Transverse colon (tissue), 4 donors: Measurements from ENCODE around the gene LGI2.

Source experiments
- EP300 ChIP-seq: sonication (generic); formaldehyde crosslinking; IDR thresholded peaks from one replicate; pipeline ENCODE4 v1.6.1; 2017; ENCODE audit warnings: antibody characterized with exemption, low read depth
- POLR2AphosphoS5 ChIP-seq, 3 donors: sonication (generic); formaldehyde crosslinking; IDR thresholded peaks; one replicate each; pipeline ENCODE4 v1.6.1; 2016; ENCODE audit warnings: antibody characterized with exemption in 3 of 3
- TF ChIP-seq, protein P1 (sequence below), 5 experiments: fragments of 200-600 bp in 3 of 5; fragments of 450-650 bp in 2 of 5; sonication (generic) in 3 of 5; IDR thresholded peaks; 1 replicate in 2 of 5; 2 replicates in 3 of 5; pipeline ENCODE4 v1.5.1; 2016 to 2017; ENCODE audit warnings: antibody characterized with exemption in 5 of 5, inconsistent platforms in 3 of 5, mild to moderate bottlenecking in 2 of 5, moderate library complexity in 1 of 5

DNA sequence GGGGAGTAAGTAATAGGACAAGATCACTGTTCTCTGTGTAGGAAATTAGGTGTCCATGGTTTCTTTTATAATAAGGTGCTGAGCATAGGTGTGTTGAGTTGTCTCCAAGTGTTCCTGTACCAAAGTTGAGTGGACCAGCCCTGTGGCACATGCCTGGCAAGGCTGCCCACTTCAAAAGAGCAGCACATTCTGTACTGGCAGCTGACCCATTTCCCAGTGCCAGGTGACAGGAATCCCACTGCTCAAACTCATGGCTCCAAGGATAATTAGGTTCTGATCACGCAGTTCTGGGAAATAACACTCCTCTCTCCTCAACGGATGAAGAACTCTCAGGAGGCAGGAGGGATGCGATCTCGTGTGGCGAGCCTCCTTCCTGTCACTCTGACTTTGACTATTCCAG, 12.8 kb upstream of the LGI2 start:
- TF ChIP-seq, protein P1, sequence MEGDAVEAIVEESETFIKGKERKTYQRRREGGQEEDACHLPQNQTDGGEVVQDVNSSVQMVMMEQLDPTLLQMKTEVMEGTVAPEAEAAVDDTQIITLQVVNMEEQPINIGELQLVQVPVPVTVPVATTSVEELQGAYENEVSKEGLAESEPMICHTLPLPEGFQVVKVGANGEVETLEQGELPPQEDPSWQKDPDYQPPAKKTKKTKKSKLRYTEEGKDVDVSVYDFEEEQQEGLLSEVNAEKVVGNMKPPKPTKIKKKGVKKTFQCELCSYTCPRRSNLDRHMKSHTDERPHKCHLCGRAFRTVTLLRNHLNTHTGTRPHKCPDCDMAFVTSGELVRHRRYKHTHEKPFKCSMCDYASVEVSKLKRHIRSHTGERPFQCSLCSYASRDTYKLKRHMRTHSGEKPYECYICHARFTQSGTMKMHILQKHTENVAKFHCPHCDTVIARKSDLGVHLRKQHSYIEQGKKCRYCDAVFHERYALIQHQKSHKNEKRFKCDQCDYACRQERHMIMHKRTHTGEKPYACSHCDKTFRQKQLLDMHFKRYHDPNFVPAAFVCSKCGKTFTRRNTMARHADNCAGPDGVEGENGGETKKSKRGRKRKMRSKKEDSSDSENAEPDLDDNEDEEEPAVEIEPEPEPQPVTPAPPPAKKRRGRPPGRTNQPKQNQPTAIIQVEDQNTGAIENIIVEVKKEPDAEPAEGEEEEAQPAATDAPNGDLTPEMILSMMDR (IDR thresholded peaks at IDR 0.05) = no peak
- no peak for TF ChIP-seq POLR2AphosphoS5 (IDR thresholded peaks at IDR 0.05)
- no peak for TF ChIP-seq EP300
